Activated T-helper 9 cell treated with anti-CD3 and anti-CD28 coated beads, Interleukin-2, amount 50 U/mL, for 16 hours (primary cell): Measurements from ENCODE around the gene ITGB3.

ENCODE experiments used
- DNase-seq: peaks from one replicate; pipeline ENCODE4 v3.0.0-alpha.2; 2020; ENCODE audit warnings: low read depth

ITGB3 gene

GRCh38 chr17:47338026-47338425 lies 84.4 kb downstream of the ITGB3 start:
- no peak for DNase-seq

- DNase-seq, result no peak
These were observed 99.2 kb downstream of the ITGB3 start for GRCh38 chr17:47352848-47353247.

GRCh38 chr17:47358652-47359051 lies 105.0 kb downstream of the ITGB3 start:
- DNase-seq, result no peak
